ENCODE results near the gene KRTDAP. TPM values are rescaled to one million over a fixed set of nuclear protein-coding genes. Genes with fewer than 3 reads are reported as not detected.
A peak's percentile ranks its signal among the peaks of the same experiment; 100 is the strongest.

Gene KRTDAP
- total RNA-seq, 2 experiments from 2014 or later, result not detected

GRCh38 chr19:35458731-35459391 is 31.4 kb downstream of the KRTDAP start:
- Mint-ChIP-seq H3K4me1 (ENCODE audit: low read depth) (peaks cover 27% of the 10 kb centered on the region), H3K36me3 (ENCODE audit: low read depth) (no peaks in the 10 kb centered on the region), H3K27me3 (ENCODE audit: low read depth) (no peaks in the 10 kb centered on the region), H3K27ac (no peak overlapping the region), H3K4me3 (no peak overlapping the region), H3K9me3 (no peaks in the 10 kb centered on the region)
- CTCF ChIA-PET, result interaction anchor here (1.3 kb wide), 1 partner anchor 105 kb away, joined by 3 read pairs; no protein-coding TSS in a partner anchor
- intact Hi-C loops (cut with micrococcal nuclease), result no loop called here
- no peak for DNase-seq

GRCh38 chr19:35458192-35458591 is 32.1 kb downstream of the KRTDAP start:
- intact Hi-C loops (cut with micrococcal nuclease), result no loop called here
- DNase-seq, result no peak
- H3K36me3 Mint-ChIP-seq (ENCODE audit: low read depth), result no peaks in the 10 kb centered on the region
- peaks cover 20% of the 10 kb centered on the region for H3K4me1 Mint-ChIP-seq (ENCODE audit: low read depth)
- CTCF ChIA-PET, result no interaction called here
- no peak overlapping the region for H3K4me3 Mint-ChIP-seq
- H3K27me3 Mint-ChIP-seq (ENCODE audit: low read depth), result no peaks in the 10 kb centered on the region
- H3K9me3 Mint-ChIP-seq, result no peaks in the 10 kb centered on the region
- no peak overlapping the region for H3K27ac Mint-ChIP-seq

DNA sequence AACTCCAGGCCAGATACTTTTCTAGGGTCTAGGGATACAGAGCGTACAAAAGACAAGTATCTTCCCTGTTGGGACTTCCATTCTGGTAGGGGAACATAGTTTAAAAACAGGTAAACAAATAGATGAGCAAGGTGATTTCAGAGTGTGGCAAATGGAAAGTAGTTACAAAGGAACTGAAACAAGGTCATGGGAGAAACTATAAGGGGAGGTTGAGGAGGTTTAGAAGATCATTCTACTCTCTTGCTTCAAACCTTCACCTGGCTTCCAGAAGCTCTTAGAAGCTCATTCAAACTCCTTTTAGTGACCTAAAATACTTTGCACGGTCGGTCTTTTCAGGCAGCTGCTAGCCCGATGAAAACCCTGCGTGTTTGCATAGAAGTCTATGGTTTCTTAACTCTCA is 33.1 kb downstream of the KRTDAP start:
- H3K27me3 Mint-ChIP-seq (ENCODE audit: low read depth), result no peaks in the 10 kb centered on the region
- CTCF ChIA-PET, result interaction anchor here (0.6 kb wide), 1 partner anchor 387 kb away, joined by 3 read pairs; no protein-coding TSS in a partner anchor
- no peaks in the 10 kb centered on the region for H3K9me3 Mint-ChIP-seq
- no peak for DNase-seq
- no peak overlapping the region for H3K4me3 Mint-ChIP-seq
- H3K4me1 Mint-ChIP-seq (ENCODE audit: low read depth), result peaks cover 12% of the 10 kb centered on the region
- intact Hi-C loops (cut with micrococcal nuclease), result no loop called here
- H3K36me3 Mint-ChIP-seq (ENCODE audit: low read depth), result no peaks in the 10 kb centered on the region
- H3K27ac Mint-ChIP-seq, result no peak overlapping the region

GRCh38 chr19:35455616-35456201 is 34.6 kb downstream of the KRTDAP start:
- CTCF ChIA-PET, result interaction anchor here (0.7 kb wide), 1 partner anchor 204 kb away, joined by 3 read pairs; no protein-coding TSS in a partner anchor
- H3K27me3 Mint-ChIP-seq (ENCODE audit: low read depth), result no peaks in the 10 kb centered on the region
- DNase-seq, result no peak
- H3K9me3 Mint-ChIP-seq, result no peaks in the 10 kb centered on the region
- H3K27ac Mint-ChIP-seq, result no peak overlapping the region
- intact Hi-C loops (cut with micrococcal nuclease), result no loop called here
- peaks cover 17% of the 10 kb centered on the region for H3K4me1 Mint-ChIP-seq (ENCODE audit: low read depth)
- H3K36me3 Mint-ChIP-seq (ENCODE audit: low read depth), result no peaks in the 10 kb centered on the region
- H3K4me3 Mint-ChIP-seq, result no peak overlapping the region

DNA sequence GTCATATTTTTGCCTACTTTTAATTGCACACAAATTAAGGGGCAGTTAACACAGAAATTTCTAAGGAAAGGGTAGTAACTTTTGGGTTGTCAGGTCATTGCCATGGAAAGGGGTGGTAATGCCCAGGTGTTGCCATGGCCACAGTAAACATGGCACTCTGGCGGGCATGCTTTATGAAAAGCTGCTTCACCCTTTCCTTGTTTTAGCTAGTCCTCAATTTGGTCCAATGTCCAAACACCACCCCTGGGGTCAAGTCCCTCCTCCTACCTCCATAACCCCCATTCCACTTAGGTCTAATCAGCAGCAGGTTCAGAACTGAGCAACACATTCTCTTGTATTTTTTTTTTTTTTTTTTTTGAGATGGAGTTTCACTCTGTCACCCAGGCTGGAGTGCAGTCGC is 35.6 kb downstream of the KRTDAP start:
- CTCF ChIA-PET, result no interaction called here
- intact Hi-C loops (cut with micrococcal nuclease), result no loop called here

GRCh38 chr19:35451338-35452096 is 38.7 kb downstream of the KRTDAP start:
- Mint-ChIP-seq H3K36me3 (ENCODE audit: low read depth) (no peaks in the 10 kb centered on the region), H3K27ac (no peak overlapping the region), H3K27me3 (ENCODE audit: low read depth) (peaks cover 14% of the 10 kb centered on the region), H3K9me3 (no peaks in the 10 kb centered on the region), H3K4me3 (no peak overlapping the region), H3K4me1 (ENCODE audit: low read depth) (peaks cover 25% of the 10 kb centered on the region)
- CTCF ChIA-PET, result interaction anchor here (1.0 to 1.7 kb wide), 3 partner anchors 18 to 99 kb away, joined by 3 to 4 read pairs (median 3); no protein-coding TSS in a partner anchor
- intact Hi-C loops (cut with micrococcal nuclease), result no loop called here
- DNase-seq, result peak; percentile 45

More for the DNA sequence above, 35.6 kb downstream of the KRTDAP start:
- Mint-ChIP-seq H3K4me3 (no peak overlapping the region), H3K27ac (no peak overlapping the region), H3K27me3 (ENCODE audit: low read depth) (peaks cover 3% of the 10 kb centered on the region), H3K36me3 (ENCODE audit: low read depth) (no peaks in the 10 kb centered on the region), H3K4me1 (ENCODE audit: low read depth) (peaks cover 21% of the 10 kb centered on the region), H3K9me3 (no peaks in the 10 kb centered on the region)
- DNase-seq, result no peak

- intact Hi-C loops (cut with micrococcal nuclease), result no loop called here
- no peak overlapping the region for H3K4me3 Mint-ChIP-seq
- H3K4me1 Mint-ChIP-seq (ENCODE audit: low read depth), result peaks cover 28% of the 10 kb centered on the region
- peaks cover 16% of the 10 kb centered on the region for H3K27me3 Mint-ChIP-seq (ENCODE audit: low read depth)
- H3K36me3 Mint-ChIP-seq (ENCODE audit: low read depth), result no peaks in the 10 kb centered on the region
- CTCF ChIA-PET, result interaction anchor here (1.7 kb wide), 1 partner anchor 45 kb away, joined by 4 read pairs; no protein-coding TSS in a partner anchor
- H3K9me3 Mint-ChIP-seq, result no peaks in the 10 kb centered on the region
- no peak overlapping the region for H3K27ac Mint-ChIP-seq
- DNase-seq, result no peak
These were observed 40.8 kb downstream of the KRTDAP start for GRCh38 chr19:35449359-35450043.

DNA sequence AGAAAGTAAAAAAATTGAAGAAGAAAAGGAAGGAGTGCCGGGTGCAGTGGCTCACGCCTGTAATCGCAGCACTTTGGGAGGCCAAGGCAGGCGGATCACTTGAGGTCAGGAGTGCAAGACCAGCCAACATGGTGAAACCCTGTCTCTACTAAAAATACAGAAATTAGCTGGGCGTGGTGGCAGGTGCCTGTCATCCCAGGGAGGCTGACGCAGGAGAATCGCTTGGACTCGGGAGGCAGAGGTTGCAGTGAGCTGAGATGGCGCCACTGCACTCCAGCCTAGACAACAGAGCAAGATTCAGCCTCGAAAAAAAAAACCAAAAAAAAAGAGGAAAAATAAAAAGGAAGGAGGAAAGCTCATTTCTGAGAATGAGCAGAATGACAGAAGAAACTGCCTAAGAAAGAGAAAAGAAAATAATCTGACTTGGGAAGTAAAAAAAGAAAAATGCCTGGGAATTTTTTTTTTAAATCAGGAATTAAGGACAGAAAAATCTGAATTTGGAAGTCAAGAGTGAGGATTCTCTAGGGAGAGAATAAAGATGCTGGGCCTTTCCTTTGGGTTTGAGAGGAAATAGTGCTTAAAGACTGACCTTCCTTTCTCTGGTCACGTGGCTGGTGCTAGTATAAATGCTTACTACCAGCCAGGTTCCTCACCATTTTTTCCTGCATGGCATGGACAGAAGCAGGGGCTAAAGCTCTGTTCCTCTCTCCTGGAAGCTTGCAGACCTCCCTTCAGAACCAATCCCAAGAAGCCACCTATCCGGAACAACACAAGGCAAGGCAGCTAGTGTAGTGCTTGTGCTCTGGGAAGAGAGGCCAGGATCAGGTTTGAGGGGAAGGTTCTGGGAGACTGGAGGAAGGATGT is 42.4 kb downstream of the KRTDAP start, which contains the start of gene FFAR2:
FFAR2 (plus strand) TSS at position 652 of the 864 bp plus-strand sequence. CDS start 1,458 bp downstream, outside the sequence.
- no peaks in the 10 kb centered on the region for H3K36me3 Mint-ChIP-seq (ENCODE audit: low read depth)
- H3K27ac Mint-ChIP-seq, result no peak within 1 kb of the TSS
- CTCF ChIA-PET, result no interaction called here
- peaks cover 16% of the 10 kb centered on the region for H3K27me3 Mint-ChIP-seq (ENCODE audit: low read depth)
- peaks cover 28% of the 10 kb centered on the region for H3K4me1 Mint-ChIP-seq (ENCODE audit: low read depth)
- no peaks in the 10 kb centered on the region for H3K9me3 Mint-ChIP-seq
- no peak within 1 kb of the TSS for H3K4me3 Mint-ChIP-seq
- no peak for DNase-seq
- intact Hi-C loops (cut with micrococcal nuclease), result no loop called here

DNA sequence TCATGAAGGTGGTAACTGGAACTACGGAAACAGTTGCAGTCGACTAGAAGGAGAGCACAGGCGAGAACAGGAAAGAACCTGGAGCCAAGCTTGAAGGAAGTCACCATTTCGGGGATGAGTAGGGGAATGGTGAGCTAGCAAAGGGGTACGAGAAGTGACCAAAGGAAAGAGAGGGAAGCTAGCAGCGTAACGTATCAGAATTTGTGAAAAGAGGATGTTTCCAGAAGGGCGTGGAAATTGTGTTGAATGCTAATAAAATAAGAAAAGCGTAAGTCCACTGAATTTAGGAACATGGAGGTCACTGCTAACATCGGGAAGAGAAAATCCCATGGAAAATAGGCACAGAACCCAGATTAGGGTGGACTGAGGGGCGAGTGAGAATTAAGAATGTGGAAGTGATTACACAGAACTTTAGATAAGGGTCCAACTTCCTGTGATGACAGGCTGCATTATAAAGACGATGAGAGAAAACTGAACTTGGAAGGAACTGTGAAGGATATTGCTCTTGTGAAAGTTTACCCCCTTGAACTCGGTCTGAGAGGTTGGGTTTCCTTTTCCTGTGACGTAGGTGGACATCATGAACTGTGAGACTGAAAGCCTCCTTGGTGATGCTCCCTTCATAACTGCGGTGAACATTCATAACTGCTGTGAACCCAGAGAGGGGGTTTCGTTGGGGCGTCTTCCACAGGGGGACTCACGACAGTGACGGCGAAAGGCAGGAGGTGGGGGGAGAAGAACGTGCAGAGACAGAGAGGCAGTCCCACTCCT is 44.3 kb downstream of the KRTDAP start:
- no peak for DNase-seq
- H3K4me1 Mint-ChIP-seq (ENCODE audit: low read depth), result peaks cover 17% of the 10 kb centered on the region
- CTCF ChIA-PET, result interaction anchor here (0.6 kb wide), 1 partner anchor 331 kb away, joined by 3 read pairs; no protein-coding TSS in a partner anchor

GRCh38 chr19:35444735-35445134 is 45.5 kb downstream of the KRTDAP start:
- Mint-ChIP-seq H3K4me3 (no peak overlapping the region), H3K27me3 (ENCODE audit: low read depth) (peaks cover 13% of the 10 kb centered on the region), H3K9me3 (no peaks in the 10 kb centered on the region), H3K36me3 (ENCODE audit: low read depth) (no peaks in the 10 kb centered on the region), H3K4me1 (ENCODE audit: low read depth) (peaks cover 13% of the 10 kb centered on the region), H3K27ac (no peak overlapping the region)
- intact Hi-C loops (cut with micrococcal nuclease), result no loop called here
- DNase-seq, result no peak
- CTCF ChIA-PET, result no interaction called here

More for the DNA sequence above, 44.3 kb downstream of the KRTDAP start:
- Mint-ChIP-seq H3K27ac (no peak overlapping the region), H3K36me3 (ENCODE audit: low read depth) (no peaks in the 10 kb centered on the region), H3K9me3 (no peaks in the 10 kb centered on the region), H3K27me3 (ENCODE audit: low read depth) (peaks cover 16% of the 10 kb centered on the region), H3K4me3 (no peak overlapping the region)
- intact Hi-C loops (cut with micrococcal nuclease), result no loop called here

DNA sequence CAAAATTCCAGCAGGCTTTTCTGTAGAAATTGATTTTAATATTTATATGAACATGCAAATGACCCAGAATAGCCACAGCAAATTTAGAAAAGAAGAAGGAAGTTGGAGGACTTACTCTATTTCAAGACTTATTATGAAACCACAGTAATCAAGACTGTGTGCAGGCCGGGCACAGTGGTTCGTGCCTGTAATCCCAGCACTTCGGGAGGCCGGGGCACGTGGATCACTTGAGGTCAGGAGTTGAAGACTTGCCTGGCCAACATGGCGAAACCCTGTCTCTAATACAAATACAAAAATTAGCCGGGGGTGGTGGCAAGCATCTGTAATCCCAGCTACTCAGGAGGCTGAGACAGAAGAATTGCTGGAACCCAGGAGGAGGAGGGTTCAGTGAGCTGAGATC is 48.2 kb downstream of the KRTDAP start:
- Mint-ChIP-seq H3K36me3 (ENCODE audit: low read depth) (no peaks in the 10 kb centered on the region), H3K4me3 (no peak overlapping the region), H3K27me3 (ENCODE audit: low read depth) (peaks cover 2% of the 10 kb centered on the region), H3K27ac (no peak overlapping the region), H3K4me1 (ENCODE audit: low read depth) (peaks cover 8% of the 10 kb centered on the region), H3K9me3 (no peaks in the 10 kb centered on the region)
- intact Hi-C loops (cut with micrococcal nuclease), result no loop called here
- CTCF ChIA-PET, result interaction anchor here (0.6 kb wide), 1 partner anchor 14 kb away, joined by 3 read pairs; no protein-coding TSS in a partner anchor
- no peak for DNase-seq

Measured in activated naive CD4-positive, alpha-beta T cell treated with anti-CD3 and anti-CD28 coated beads for 36 hours (primary cell).